ENCODE measurements around the gene LENEP. TPM values are rescaled to one million over a fixed set of nuclear protein-coding genes. Genes with fewer than 3 reads are reported as not detected.

Gene LENEP
- total RNA-seq, 1 donor from 2014 or later, result not detected

DNA sequence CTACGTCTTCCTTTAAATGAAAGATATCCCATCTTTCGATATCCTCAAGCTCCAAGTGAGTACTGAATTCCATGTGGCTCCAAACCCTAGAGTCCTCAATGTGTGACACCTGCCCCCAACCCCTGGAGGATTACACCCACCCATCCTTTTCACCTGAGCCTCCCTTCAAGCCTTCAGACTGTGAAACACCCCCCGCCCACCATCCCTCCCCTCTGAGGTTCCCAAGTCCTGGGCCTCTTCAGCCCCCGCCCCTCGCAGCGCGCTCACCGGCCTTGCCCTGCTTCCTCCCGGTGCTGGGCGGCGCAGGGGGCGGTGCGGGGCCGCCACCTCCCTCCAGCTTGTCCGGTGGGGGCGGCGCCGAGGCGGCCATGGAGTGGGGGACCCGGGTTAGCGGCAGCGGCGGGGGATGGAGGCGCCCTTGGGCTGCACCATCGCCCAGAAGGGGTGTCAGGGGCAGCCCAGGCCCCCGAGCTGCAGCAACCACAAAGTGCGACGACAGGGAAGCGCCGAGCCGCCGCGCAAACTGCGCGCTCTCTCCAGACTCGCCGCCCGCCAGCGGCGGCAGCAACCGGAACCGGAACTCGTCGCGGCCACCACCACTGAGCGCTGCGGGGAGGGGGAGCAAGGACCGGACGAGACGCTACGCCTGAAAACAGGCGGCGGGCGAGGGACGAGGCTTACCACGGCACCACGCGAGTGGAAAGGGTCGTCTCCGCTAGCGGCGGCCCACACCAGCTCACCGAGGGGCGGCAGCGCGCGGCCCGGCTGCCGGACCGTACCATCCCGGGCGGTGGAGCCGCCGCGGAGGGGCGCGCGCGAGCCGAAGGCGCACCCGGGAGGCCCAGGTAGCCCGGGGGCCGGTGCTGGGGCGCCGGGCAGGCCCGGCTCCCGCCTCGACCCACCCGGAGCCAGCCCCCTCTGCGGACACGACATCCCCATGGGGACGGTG lies 31.9 kb upstream of the LENEP start, which contains the start of gene PYGO2:
Gene PYGO2 (minus strand): TSS at position 576 of the 949 bp plus-strand sequence. CDS start 206 bp downstream, at position 370.
- peaks cover 17% of the 10 kb centered on the region for H3K36me3 Mint-ChIP-seq (ENCODE audit: low read depth, unreplicated experiment)
- peaks cover 28% of the 10 kb centered on the region for H3K4me1 ChIP-seq (ENCODE audit: insufficient read depth, low read length)
- H3K27me3 Mint-ChIP-seq (ENCODE audit: low read depth, unreplicated experiment), result no peaks in the 10 kb centered on the region
- TF ChIP-seq EZH2 (IDR thresholded peaks at IDR 0.05; ENCODE audit: insufficient read depth, low read length), result no peak
- TF ChIP-seq, protein P1, sequence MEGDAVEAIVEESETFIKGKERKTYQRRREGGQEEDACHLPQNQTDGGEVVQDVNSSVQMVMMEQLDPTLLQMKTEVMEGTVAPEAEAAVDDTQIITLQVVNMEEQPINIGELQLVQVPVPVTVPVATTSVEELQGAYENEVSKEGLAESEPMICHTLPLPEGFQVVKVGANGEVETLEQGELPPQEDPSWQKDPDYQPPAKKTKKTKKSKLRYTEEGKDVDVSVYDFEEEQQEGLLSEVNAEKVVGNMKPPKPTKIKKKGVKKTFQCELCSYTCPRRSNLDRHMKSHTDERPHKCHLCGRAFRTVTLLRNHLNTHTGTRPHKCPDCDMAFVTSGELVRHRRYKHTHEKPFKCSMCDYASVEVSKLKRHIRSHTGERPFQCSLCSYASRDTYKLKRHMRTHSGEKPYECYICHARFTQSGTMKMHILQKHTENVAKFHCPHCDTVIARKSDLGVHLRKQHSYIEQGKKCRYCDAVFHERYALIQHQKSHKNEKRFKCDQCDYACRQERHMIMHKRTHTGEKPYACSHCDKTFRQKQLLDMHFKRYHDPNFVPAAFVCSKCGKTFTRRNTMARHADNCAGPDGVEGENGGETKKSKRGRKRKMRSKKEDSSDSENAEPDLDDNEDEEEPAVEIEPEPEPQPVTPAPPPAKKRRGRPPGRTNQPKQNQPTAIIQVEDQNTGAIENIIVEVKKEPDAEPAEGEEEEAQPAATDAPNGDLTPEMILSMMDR (IDR thresholded peaks at IDR 0.05; ENCODE audit: insufficient read depth, low read depth, low read length), result peak; percentile 33
- H3K4me1 Mint-ChIP-seq (ENCODE audit: low read depth, unreplicated experiment), result peaks cover 25% of the 10 kb centered on the region
- FAIRE-seq, result no peak
- H4K20me1 ChIP-seq (ENCODE audit: insufficient read depth, low read length), result peaks cover 34% of the 10 kb centered on the region
- H3K4me3 Mint-ChIP-seq (ENCODE audit: unreplicated experiment), result peak within 1 kb of the TSS; percentile 92
- peak within 1 kb of the TSS; percentile 91 for H3K27ac ChIP-seq (ENCODE audit: low read depth, low read length)
- H3K4me3 ChIP-seq (ENCODE audit: insufficient read depth, low read depth, low read length), result peak within 1 kb of the TSS; percentile 75
- H2AFZ ChIP-seq (ENCODE audit: low read depth, low read length), result peak within 1 kb of the TSS; percentile 78
- peak within 1 kb of the TSS; percentile 87 for H3K4me2 ChIP-seq (ENCODE audit: low read length)
- DNase-seq (ENCODE audit: low read depth), result peak; percentile 63
- H3K9me3 ChIP-seq (ENCODE audit: insufficient read depth, low read depth, low read length), result no peaks in the 10 kb centered on the region
- H3K9ac ChIP-seq (ENCODE audit: low read length), result peak within 1 kb of the TSS; percentile 91
- no peaks in the 10 kb centered on the region for H3K27me3 ChIP-seq (ENCODE audit: insufficient read depth, low read length)
- peaks cover 46% of the 10 kb centered on the region for H3K79me2 ChIP-seq (ENCODE audit: insufficient read depth, low read length)
- H3K27ac Mint-ChIP-seq (ENCODE audit: unreplicated experiment), result peak within 1 kb of the TSS; percentile 66
- H3K9me3 Mint-ChIP-seq (ENCODE audit: unreplicated experiment), result no peaks in the 10 kb centered on the region
- peaks cover 27% of the 10 kb centered on the region for H3K36me3 ChIP-seq (ENCODE audit: insufficient read depth, low read length)

DNA sequence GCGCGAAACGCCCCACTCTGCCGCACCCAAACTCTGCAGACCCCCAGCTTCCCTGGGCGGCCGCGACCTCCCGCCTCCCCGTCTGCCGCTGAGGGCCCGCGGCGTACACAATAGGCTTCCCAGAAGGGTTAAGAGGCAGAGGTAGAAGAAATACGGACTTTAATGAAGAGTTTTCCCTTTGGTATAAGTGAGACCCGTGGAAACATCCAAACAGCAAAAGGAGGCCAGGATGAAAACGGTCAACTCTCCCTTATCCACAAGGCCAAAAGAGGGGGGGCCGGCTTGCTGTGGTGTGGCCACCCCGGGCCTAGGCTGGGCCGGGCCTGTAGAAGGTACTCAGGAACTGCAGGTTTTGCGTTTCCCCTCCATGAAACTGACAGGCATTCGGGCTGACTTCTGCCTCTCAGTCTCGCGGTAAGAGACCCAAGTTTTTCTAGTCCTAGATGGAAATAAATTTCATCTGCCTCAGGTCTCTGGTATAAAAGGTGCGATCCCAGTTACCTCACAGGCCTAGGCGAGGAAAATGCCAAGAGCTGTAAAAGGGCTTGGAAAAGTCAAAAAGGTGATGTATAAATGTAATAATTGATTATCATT lies 31.1 kb upstream of the LENEP start:
- peak overlapping the region; percentile 75 for H3K4me3 ChIP-seq (ENCODE audit: insufficient read depth, low read depth, low read length)
- H3K27me3 ChIP-seq (ENCODE audit: insufficient read depth, low read length), result no peaks in the 10 kb centered on the region
- FAIRE-seq, result no peak
- H3K79me2 ChIP-seq (ENCODE audit: insufficient read depth, low read length), result peaks cover 54% of the 10 kb centered on the region
- no peaks in the 10 kb centered on the region for H3K9me3 ChIP-seq (ENCODE audit: insufficient read depth, low read depth, low read length)
- Mint-ChIP-seq H3K4me3 (ENCODE audit: unreplicated experiment) (peak overlapping the region; percentile 84), H3K4me1 (ENCODE audit: low read depth, unreplicated experiment) (peaks cover 22% of the 10 kb centered on the region), H3K36me3 (ENCODE audit: low read depth, unreplicated experiment) (peaks cover 17% of the 10 kb centered on the region), H3K27me3 (ENCODE audit: low read depth, unreplicated experiment) (no peaks in the 10 kb centered on the region), H3K27ac (ENCODE audit: unreplicated experiment) (peak overlapping the region; percentile 66), H3K9me3 (ENCODE audit: unreplicated experiment) (no peaks in the 10 kb centered on the region)
- peaks cover 42% of the 10 kb centered on the region for H4K20me1 ChIP-seq (ENCODE audit: insufficient read depth, low read length)
- peaks cover 34% of the 10 kb centered on the region for H3K36me3 ChIP-seq (ENCODE audit: insufficient read depth, low read length)
- TF ChIP-seq, protein P1 (IDR thresholded peaks at IDR 0.05; ENCODE audit: insufficient read depth, low read depth, low read length), result no peak
- no peak for TF ChIP-seq EZH2 (IDR thresholded peaks at IDR 0.05; ENCODE audit: insufficient read depth, low read length)
- H3K4me2 ChIP-seq (ENCODE audit: low read length), result peak overlapping the region; percentile 87
- H2AFZ ChIP-seq (ENCODE audit: low read depth, low read length), result peak overlapping the region; percentile 29
- H3K27ac ChIP-seq (ENCODE audit: low read depth, low read length), result peak overlapping the region; percentile 91
- H3K9ac ChIP-seq (ENCODE audit: low read length), result peak overlapping the region; percentile 91
- DNase-seq (ENCODE audit: low read depth), result no peak
- H3K4me1 ChIP-seq (ENCODE audit: insufficient read depth, low read length), result peaks cover 21% of the 10 kb centered on the region
